Ramos (cell line): ENCODE results near the gene RAB3IL1.
"Not testable (repeated sequence)": the region's sequence is repeated elsewhere in the genome, so short reads cannot be mapped to it uniquely, and the experiment has no call there.

Source experiments
- in situ Hi-C: fragments of 300-500 bp; cut with MboI; formaldehyde crosslinking; loops from one replicate; pipeline ENCODE4 v1.14.3; 2022; ENCODE audit warnings: low sequenced_read_pairs; ENCODE audit not compliant: unreplicated experiment

RAB3IL1 gene

GRCh38 chr11:61917334-61918109 lies at the start of gene RAB3IL1:
Gene RAB3IL1 (minus strand): TSS chr11:61917566. CDS start chr11:61917367, 199 bp downstream.
- in situ Hi-C loops, result no loop called here

- in situ Hi-C loops, result no loop called here
Measured at GRCh38 chr11:61966734-61967115, 49.4 kb upstream of the RAB3IL1 start.

- in situ Hi-C loops, result not testable (repeated sequence)
Measured at GRCh38 chr11:61964666-61965271, 47.4 kb upstream of the RAB3IL1 start.

- in situ Hi-C loops, result no loop called here
Measured at GRCh38 chr11:61964058-61964665, 46.8 kb upstream of the RAB3IL1 start.

GRCh38 chr11:61963282-61964057 lies 46.1 kb upstream of the RAB3IL1 start:
- in situ Hi-C loops, result no loop called here

- in situ Hi-C loops, result no loop called here
Measured at GRCh38 chr11:61963016-61963281, 45.6 kb upstream of the RAB3IL1 start.

GRCh38 chr11:61962213-61963015 lies 45.0 kb upstream of the RAB3IL1 start:
- in situ Hi-C loops, result no loop called here

- in situ Hi-C loops, result no loop called here
Measured at GRCh38 chr11:61961570-61962212, 44.3 kb upstream of the RAB3IL1 start.

- in situ Hi-C loops, result no loop called here
Measured at GRCh38 chr11:61960532-61960931, 43.2 kb upstream of the RAB3IL1 start.

GRCh38 chr11:61959678-61960077 lies 42.3 kb upstream of the RAB3IL1 start:
- in situ Hi-C loops, result no loop called here

GRCh38 chr11:61959114-61959513 lies 41.7 kb upstream of the RAB3IL1 start:
- in situ Hi-C loops, result no loop called here

- in situ Hi-C loops, result no loop called here
Measured at GRCh38 chr11:61958590-61958989, 41.2 kb upstream of the RAB3IL1 start.

- in situ Hi-C loops, result no loop called here
Measured at GRCh38 chr11:61957021-61957770, 39.8 kb upstream of the RAB3IL1 start.

GRCh38 chr11:61956191-61957020 lies 39.0 kb upstream of the RAB3IL1 start:
- in situ Hi-C loops, result no loop called here

GRCh38 chr11:61955422-61956135 lies 38.2 kb upstream of the RAB3IL1 start:
- in situ Hi-C loops, result no loop called here

GRCh38 chr11:61954851-61955421 lies 37.6 kb upstream of the RAB3IL1 start:
- in situ Hi-C loops, result no loop called here
